Prostate gland (tissue), 2 donors: ENCODE data around the gene REXO2.

Experiments used
- CTCF ChIP-seq, 4 experiments: fragments of 200-600 bp in 2 of 4; fragments of 450-650 bp in 2 of 4; sonication (generic) in 2 of 4; IDR thresholded peaks; 1 replicate in 3 of 4; 2 replicates in 1 of 4; pipeline ENCODE4 v1.5.1; 2016 to 2019; ENCODE audit warnings: antibody characterized with exemption in 4 of 4, mild to moderate bottlenecking in 2 of 4, moderate library complexity in 2 of 4
- POLR2A ChIP-seq: fragments of 450-650 bp; IDR thresholded peaks from one replicate; pipeline ENCODE4 v1.6.1; 2016; ENCODE audit warnings: antibody characterized with exemption, mild to moderate bottlenecking
- POLR2AphosphoS5 ChIP-seq: sonication (generic); formaldehyde crosslinking; IDR thresholded peaks from one replicate; pipeline ENCODE4 v1.6.1; 2017; ENCODE audit warnings: antibody characterized with exemption

- TF ChIP-seq CTCF (IDR thresholded peaks at IDR 0.05) = no peak
- no peak for TF ChIP-seq POLR2AphosphoS5
- TF ChIP-seq POLR2A = no peak
Observed at GRCh38 chr11:114479331-114479730, 40.1 kb downstream of the REXO2 start.
